ENCODE data around the gene ADPRS.

Gene ADPRS

GRCh38 chr1:36088577-36089392 is at the start of gene ADPRS:
TSS of gene ADPRS (plus strand) at chr1:36088892. CDS start at chr1:36088905, 13 bp downstream.
- peak; percentile 91 for DNase-seq

GRCh38 chr1:36040238-36040637 is 48.5 kb upstream of the ADPRS start:
- DNase-seq: no peak

GRCh38 chr1:36051821-36052220 is 36.9 kb upstream of the ADPRS start:
- no peak for DNase-seq

GRCh38 chr1:36053978-36054377 is 34.7 kb upstream of the ADPRS start:
- DNase-seq: no peak

GRCh38 chr1:36055706-36056105 is 33.0 kb upstream of the ADPRS start:
- no peak for DNase-seq

GRCh38 chr1:36062315-36062714 is 26.4 kb upstream of the ADPRS start:
- no peak for DNase-seq

GRCh38 chr1:36067871-36068270 is 20.8 kb upstream of the ADPRS start:
- DNase-seq: no peak

GRCh38 chr1:36068866-36069265 is 19.8 kb upstream of the ADPRS start:
- no peak for DNase-seq

GRCh38 chr1:36070349-36070748 is 18.3 kb upstream of the ADPRS start:
- no peak for DNase-seq

- no peak for DNase-seq
These were observed 11.6 kb upstream of the ADPRS start for GRCh38 chr1:36076979-36077573.

- DNase-seq: no peak
These were observed 8.5 kb upstream of the ADPRS start for GRCh38 chr1:36080236-36080635.

GRCh38 chr1:36080801-36081200 is 7.9 kb upstream of the ADPRS start:
- DNase-seq: no peak

- DNase-seq: no peak
These were observed 6.7 kb upstream of the ADPRS start for GRCh38 chr1:36081926-36082485.

GRCh38 chr1:36083219-36083618 is 5.5 kb upstream of the ADPRS start:
- no peak for DNase-seq

GRCh38 chr1:36083635-36084496 is 4.8 kb upstream of the ADPRS start, which contains the start of gene TEKT2:
TSS of gene TEKT2 (plus strand) at chr1:36084094. CDS start at chr1:36084922, 828 bp downstream.
- DNase-seq: no peak

GRCh38 chr1:36084497-36085115 is 4.1 kb upstream of the ADPRS start:
- DNase-seq: no peak

GRCh38 chr1:36085126-36085525 is 3.6 kb upstream of the ADPRS start:
- no peak for DNase-seq

- no peak for DNase-seq
These were observed 2.8 kb upstream of the ADPRS start for GRCh38 chr1:36085686-36086526.

GRCh38 chr1:36086529-36087232 is 2.0 kb upstream of the ADPRS start:
- no peak for DNase-seq

GRCh38 chr1:36087233-36088123 is 1.2 kb upstream of the ADPRS start:
- DNase-seq: no peak
